HG03442 (cell line): Measurements from ENCODE around the gene PCIF1.

Experiments
- ATAC-seq: cut with Tn5 transposase; IDR thresholded peaks from one replicate; pipeline ENCODE4 v1.9.1; 2021; ENCODE audit warnings: mild to moderate bottlenecking, moderate library complexity; ENCODE audit not compliant: unreplicated experiment

The PCIF1 gene

GRCh38 chr20:45964006-45964400 is 29.5 kb downstream of the PCIF1 start:
- no peak for ATAC-seq

GRCh38 chr20:45965169-45966002 is 30.9 kb downstream of the PCIF1 start:
- peak; percentile 51 for ATAC-seq

DNA sequence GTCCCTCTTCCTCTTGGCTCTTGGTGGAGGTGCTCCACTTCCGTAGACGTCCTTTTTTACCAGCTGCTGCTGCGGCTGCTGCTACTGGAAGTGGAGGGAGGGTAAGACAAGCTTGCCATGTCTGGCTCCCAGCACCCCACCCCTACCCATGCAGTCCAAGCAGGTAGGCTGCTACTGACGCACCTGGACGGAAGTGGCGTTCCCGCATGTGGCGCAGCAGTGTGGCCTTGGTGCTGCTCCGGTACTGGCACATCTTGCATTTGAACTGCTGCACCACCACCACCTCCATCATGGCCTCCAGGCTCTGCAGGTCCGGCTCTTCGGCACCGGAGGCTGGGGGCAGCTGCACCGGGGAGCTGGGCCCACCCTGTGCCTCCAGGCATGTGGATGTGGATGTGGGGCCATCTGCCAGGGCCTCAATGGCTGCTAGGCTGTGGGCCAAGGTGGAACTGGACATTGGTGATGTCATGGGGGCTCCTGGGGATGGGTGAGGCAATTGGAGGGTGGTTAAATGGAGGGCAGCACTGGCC is 33.1 kb downstream of the PCIF1 start:
- no peak for ATAC-seq

- ATAC-seq, result no peak
Observed at GRCh38 chr20:45968081-45968671, 33.7 kb downstream of the PCIF1 start.

GRCh38 chr20:45968801-45969711 is 34.6 kb downstream of the PCIF1 start:
- ATAC-seq, result no peak

- ATAC-seq, result no peak
Observed at GRCh38 chr20:45969712-45970634, 35.5 kb downstream of the PCIF1 start.

DNA sequence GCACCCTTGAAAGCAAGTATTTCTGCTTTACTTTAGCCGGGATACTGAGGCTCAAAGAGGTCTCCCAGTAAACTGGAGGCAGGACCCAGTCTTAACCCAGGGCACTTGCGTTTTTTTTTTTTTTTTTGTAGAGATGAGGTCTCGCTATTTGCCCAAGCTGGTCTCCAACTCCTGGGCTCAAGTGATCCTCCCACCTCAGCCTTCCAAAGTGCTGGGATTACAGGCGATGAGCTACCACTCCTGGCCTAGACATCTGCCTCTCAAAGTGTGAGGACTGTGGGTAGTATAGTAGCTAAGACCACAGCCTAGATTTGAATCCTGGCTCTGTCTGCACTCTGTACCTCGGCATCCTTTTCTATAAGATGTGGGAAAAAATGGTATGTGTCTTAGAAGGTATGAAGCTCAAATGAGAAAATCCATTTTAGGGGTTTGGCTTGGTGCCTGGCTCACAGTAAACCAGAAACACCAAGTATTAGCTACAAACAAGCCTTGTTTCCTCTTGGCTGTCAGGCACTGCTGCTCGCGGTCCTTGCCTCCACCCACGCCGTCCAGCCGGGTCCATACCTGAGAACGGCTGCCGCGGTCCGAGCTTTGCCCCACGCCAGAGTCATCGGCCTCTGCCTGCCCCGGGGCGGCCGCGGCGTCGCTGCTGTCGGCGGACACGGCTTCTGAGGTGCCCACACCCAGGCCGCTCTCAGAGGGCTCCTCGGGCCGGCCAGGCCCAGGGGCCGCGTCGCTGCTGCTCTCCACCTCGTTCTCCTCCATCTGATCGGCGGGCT is 36.4 kb downstream of the PCIF1 start:
- peak; percentile 1 for ATAC-seq

DNA sequence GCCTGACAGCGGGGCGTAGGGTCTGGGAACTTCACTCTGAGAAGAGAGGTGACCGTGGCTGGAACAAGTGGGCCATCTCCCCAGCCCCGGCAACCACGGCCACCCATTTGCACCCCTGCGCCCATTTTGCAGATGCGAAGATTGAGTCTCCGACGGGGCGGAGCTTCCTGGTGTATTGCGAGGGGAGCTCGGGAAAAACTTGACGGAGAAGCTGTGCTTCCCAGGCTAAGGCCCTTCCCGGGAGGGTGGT is 36.9 kb downstream of the PCIF1 start:
- peak; percentile 22 for ATAC-seq

- ATAC-seq, result peak; percentile 67
Observed at GRCh38 chr20:45971675-45972499, 37.4 kb downstream of the PCIF1 start, which contains the start of gene ZNF335. TSS of gene ZNF335 (minus strand) at chr20:45972203. CDS start at chr20:45971410, 793 bp downstream.

DNA sequence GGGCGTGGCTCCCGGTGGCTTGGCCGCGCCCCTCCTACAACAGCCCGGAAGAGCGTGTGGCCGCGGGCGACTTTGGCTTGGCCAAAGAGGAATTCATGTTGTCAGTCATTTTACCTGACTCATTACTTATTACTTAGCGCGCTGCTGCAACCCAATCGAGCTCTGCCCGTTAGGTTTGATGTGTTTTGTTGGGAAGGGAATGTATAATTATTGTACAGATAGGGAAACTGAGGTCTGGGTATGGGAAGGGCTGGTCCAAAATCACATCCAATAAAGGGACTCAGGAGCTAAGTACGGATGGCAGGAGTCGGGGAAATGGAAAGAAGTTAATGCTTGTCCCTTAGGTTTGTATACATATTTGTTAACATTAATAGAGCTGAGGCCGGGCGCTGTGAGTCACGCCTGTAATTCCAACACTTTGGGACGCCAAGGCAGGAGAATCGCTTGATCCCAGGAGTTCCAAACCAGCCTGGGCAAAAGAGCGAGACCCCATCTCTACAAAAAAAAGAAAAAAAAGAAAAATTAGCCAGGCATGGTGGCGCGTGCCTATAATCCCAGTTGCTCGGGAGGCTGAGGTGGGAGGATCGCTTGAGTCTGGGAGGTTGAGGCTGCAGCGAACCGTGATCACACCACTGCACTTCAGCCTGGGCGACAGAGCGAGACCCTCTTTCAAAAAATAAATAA is 38.2 kb downstream of the PCIF1 start:
- ATAC-seq, result no peak

GRCh38 chr20:45974896-45975565 is 40.5 kb downstream of the PCIF1 start:
- no peak for ATAC-seq

GRCh38 chr20:45975686-45976085 is 41.2 kb downstream of the PCIF1 start:
- ATAC-seq, result no peak

DNA sequence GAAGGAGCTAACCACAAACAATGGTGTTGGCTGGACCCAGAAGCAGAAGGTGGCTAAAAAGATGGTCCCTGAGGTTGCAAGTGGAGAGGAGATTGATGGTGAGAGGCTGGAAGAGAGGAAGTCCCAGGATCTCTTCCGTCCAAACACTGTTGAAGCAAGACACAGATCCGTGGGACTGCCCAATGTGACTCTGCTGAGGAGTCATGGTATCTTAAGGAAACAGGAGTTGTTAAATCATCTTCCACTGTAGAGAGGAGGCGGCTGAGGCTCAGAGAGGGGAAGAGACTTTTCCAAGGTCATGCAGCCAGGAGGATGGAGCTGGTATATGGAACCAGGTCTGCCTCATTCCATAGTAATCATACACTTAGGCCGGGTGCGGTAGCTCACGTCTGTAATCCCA is 41.6 kb downstream of the PCIF1 start:
- ATAC-seq, result no peak

DNA sequence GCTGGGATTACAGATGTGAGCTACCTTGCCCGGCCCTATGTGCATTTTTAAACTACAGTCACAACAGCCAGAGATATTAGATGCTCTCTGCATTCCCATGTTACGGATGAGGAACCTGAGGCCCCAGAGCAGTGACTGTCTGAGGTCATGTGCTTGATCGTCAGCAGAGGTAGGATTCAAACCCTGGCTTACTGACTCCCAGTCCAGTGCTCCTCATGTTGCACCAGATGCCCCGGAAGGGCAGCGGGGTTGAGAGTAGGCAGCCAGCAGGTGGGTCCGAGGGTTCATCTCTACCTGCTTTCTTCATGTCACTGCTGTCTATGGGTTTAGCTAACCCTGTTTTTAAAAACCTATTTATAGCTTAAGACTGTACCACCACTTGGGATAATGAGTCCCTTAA is 46.8 kb downstream of the PCIF1 start:
- ATAC-seq, result no peak

- ATAC-seq, result no peak
Observed at GRCh38 chr20:45983279-45983743, 48.8 kb downstream of the PCIF1 start.

DNA sequence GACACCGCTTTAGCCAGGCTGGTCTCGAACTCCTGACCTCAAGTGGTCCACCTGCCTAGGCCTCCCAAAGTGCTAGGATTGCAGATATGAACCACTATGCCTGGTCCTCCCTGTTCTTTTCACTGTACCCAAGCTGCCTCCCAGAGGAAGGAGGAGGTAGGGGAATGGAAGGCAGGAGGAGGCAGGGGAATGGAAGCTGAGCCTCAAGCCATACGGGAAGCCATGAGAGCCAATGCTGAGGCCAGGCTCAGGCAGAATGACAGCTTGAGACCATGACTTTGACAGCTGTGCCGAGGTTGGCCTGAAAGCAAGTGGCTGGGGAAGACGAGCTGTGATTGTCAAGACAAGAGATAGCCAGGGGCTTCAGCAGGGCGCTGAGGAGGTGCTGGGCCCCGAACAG is 51.1 kb downstream of the PCIF1 start:
- ATAC-seq, result no peak

GRCh38 chr20:45987108-45987780 is 52.8 kb downstream of the PCIF1 start:
- ATAC-seq, result no peak
